Activated T-helper 9 cell treated with anti-CD3 and anti-CD28 coated beads, Interleukin-2, amount 50 U/mL, for 16 hours (primary cell): Measurements from ENCODE around the gene TMF1.

ENCODE experiments used
- DNase-seq: peaks from one replicate; pipeline ENCODE4 v3.0.0-alpha.2; 2020; ENCODE audit warnings: low read depth

TMF1 gene, protein sequence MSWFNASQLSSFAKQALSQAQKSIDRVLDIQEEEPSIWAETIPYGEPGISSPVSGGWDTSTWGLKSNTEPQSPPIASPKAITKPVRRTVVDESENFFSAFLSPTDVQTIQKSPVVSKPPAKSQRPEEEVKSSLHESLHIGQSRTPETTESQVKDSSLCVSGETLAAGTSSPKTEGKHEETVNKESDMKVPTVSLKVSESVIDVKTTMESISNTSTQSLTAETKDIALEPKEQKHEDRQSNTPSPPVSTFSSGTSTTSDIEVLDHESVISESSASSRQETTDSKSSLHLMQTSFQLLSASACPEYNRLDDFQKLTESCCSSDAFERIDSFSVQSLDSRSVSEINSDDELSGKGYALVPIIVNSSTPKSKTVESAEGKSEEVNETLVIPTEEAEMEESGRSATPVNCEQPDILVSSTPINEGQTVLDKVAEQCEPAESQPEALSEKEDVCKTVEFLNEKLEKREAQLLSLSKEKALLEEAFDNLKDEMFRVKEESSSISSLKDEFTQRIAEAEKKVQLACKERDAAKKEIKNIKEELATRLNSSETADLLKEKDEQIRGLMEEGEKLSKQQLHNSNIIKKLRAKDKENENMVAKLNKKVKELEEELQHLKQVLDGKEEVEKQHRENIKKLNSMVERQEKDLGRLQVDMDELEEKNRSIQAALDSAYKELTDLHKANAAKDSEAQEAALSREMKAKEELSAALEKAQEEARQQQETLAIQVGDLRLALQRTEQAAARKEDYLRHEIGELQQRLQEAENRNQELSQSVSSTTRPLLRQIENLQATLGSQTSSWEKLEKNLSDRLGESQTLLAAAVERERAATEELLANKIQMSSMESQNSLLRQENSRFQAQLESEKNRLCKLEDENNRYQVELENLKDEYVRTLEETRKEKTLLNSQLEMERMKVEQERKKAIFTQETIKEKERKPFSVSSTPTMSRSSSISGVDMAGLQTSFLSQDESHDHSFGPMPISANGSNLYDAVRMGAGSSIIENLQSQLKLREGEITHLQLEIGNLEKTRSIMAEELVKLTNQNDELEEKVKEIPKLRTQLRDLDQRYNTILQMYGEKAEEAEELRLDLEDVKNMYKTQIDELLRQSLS

DNA sequence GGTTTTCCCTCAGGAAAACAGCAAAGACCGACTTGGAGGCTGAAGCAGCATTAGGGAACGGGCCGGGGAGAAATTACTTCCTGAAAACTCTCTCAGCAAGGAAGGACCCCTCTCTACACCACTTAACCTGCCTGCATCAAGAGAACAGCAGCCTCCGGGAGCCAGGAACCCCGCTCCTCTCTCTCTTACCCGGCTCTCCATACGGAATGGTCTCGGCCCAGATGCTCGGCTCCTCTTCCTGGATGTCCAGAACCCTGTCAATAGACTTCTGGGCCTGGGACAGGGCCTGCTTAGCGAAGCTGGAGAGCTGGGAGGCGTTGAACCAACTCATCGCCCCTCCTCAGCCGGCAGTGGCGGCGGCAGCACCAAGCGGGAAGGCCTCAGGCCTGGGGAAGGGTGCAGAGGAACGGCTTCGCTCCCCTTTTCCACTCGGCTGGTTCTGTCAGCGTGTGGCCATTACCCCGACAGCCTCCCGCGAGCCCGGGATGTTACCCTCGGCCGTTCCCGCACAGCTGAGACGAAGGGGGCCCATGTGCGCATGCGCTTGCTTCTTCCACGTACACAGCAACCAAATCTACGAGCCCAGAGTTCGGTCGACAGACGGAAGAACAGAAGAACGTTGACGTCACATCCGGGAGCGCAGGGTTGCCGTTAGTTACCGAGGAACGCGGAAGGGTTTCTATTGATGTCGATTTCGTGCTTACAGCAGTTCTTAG lies at the start of gene TMF1:
Gene TMF1, minus strand, starts transcription at position 578 of the 716 bp plus-strand sequence. Its CDS starts 247 bp downstream, at position 331.
- peak; percentile 95 for DNase-seq

DNA sequence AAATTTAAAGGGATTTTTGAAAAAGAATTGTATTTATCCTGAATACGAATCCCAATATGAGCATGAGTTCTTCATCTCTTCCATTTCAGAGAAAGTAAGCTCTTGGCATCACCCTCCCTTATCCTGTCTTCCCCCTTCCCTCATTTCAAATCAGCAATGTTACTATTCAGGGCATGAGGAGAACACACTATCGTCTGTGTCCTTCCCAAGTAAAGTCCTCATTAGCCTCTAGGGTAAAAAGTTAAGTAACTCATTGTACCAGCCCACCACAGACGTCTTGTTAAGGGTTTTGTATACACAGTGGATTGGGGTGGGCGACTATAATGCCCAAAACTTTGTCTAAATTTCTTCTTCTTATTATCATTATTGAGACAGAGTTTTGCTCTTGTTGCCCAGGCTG lies 47.4 kb upstream of the TMF1 start:
- DNase-seq = no peak

DNA sequence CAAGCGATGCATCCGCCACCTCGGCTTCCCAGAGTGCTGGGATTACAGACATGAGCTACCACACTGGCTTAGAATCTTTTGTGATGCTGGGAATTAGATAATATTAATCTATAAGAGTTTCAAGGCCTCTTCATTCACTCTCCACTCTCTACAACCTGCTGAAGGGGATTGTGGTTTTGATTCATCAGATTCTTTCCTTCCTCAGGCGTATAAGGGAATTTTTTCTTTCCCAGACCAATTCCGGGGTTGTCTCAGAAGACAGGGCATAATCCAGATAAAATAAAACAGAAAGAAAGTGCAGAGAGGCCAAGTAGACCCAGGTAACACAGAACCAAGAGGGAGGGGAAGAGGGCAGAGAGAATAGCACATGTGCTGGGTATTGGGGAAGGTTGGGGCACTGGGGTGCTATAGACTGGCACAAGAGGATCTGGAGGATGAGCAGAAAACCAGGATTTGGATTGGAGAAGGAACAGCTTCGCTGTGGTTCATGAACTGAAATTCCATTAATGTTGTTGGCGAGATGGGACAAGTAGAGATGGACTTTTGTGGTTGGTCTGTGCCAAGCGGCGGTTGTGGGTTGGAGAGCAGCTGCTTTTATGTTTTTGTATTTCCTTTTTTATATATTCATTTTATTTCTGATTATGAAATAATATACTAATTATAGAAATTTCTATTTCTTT lies 45.4 kb upstream of the TMF1 start:
- no peak for DNase-seq

DNA sequence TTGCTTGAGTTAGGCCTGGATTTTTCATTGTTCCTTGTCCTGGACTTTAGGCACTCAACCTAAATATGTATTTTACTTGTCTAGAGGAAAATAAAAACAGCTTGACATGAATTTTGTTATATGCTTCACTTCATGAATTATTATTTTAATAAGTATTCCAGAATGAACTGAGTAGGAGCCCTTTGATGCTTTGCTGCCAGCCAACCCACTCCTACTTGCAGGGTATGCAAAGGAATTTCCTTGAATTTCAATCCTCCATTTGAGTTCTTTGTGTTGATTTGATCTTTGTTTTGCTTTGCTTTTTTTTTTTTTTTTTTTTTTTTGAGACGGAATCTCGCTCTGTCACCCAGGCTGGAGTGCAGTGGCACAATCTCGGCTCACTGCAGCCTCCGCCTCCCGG lies 44.2 kb upstream of the TMF1 start:
- DNase-seq = no peak

DNA sequence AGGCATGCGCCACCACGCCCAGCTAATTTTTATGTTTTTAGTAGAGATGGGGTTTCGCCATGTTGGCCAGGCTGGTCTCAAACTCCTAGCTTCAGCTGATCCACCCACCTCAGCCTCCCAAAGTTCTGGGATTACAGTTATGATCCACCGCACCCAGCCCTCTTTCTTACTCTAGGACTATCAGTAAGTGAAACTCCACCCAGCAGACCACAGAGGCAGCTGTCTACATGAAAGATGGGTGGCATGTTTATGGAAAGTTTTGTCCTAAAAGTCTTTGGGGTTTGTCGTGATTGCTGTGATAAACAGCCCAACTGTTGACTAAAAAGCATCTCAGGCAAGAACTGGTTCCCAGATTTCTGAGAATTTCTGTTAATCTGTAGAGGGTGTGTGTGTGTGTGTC lies 43.5 kb upstream of the TMF1 start:
- DNase-seq = no peak

DNA sequence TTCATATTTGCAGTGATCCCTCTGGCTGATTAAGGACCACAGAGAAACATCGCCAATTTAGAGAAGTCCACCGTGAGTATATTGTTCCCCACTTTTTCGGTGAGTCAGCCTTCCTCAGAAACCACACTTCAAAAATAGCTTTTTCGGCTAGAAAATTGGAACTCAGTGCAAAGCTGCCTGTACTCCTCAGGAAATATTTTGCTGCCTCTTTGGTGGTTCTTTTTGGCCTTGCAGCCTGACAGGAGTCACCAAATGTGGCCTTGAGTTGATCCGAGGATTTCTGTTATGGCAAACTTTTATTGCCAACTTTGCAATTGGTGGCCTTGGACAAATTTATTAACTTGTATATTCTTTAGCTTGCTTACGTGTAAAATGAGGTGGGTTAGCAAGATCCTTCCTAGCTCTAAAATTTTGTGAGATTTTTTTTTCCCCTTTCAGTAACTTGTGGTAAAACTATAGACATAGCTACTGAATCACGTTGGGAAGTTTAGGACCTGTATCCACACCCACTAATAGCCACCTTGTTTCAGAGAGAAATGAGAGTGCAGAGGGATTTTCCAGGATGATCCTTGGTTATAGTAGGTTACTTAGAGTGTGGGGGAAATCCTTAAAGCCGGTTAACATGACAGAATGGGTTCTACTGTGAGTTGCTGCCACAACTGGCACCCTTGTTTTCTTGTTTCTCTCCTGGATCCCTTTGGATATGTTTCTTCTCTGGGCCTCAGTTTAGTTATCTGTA lies 42.5 kb upstream of the TMF1 start:
- DNase-seq = no peak

DNA sequence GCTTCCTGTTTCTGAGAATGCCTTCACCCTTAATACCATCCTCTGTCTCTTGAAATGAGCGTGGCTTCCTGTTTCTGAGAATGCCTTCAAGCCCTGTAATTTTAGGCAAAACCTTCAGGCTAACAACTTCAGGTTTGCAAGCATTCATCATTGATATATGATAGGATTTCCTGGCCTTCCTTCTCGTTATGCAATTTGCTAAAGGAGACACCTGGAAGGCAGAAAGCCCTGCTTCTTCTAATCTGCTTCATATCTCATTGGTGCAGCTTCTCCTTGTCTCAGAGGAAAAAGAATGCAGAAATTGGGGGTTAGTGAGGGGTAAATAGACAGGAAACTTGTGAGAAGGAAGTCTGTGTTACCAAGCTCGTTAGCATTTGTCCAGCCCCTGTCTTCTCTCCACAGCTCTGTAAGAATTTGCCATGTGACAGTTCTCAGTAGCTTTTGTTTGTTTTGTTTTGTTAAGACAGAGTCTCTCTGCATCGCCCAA lies 39.9 kb upstream of the TMF1 start:
- DNase-seq = no peak

DNA sequence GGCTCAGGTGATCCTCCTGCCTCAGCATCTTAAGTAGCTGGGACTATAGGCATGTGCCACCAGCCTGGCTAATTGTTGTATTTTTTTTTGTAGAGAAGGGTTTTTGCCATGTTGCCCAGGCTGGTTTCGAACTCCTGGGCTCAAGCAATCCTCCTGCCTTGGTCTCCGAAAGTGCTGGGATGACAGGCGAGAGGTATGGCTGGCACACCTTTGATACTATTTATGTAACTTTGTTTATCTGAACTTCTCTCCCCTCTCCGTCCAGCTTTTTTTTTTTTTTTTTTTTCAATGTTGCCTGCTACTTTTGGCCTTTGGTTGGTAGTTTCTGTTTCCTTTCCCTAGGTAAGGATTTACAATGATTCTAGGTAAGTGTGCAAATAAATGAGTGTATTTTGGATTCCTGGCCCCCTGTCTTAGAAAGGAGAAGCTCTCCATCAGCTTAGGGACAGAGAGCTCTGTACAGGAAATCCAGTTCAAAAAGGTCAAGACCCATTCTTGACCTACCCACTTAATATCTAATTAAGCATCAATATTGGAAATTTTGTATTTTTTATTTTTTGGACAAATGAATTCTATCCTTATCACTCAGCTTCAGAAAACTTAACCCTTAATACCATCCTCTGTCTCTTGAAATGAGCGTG lies 39.4 kb upstream of the TMF1 start:
- no peak for DNase-seq

DNA sequence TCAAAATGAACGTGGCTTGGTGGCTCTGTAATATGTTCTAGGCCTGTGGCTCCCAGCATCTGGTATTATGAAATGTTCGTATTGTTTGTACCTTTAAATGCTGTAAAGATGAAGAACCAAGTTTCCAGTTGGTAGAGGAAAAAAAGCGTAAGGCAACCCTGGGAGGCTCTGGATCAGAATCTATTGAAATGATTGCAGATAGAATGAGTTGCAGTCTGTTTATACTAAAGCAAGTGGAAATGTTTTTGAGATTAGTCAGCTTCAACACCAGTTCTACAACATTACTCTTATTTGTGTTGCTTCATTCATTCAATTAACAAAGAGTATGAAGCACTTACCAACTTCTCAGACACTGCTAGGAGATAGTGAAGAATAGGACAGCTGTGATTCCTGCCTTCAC lies 37.9 kb upstream of the TMF1 start:
- DNase-seq = no peak

DNA sequence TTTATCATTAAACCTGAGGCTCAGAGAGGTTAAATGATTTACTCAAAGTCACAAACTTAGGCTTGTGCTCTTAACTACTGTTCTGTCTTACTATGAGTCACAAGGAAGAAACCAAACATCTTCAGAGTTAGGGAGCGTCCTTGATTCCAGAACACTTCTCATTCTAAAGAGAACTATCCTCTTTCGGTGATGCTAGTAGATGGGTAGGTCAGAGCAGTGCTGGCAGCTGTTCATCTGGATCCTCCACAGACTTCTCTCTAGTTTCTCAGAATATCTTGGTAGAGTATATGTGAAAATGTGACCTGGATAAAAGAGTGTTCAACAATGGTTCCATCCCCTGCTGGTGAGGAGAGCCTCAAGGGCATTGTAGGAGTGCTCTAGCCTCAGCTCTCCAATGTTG lies 35.9 kb upstream of the TMF1 start:
- no peak for DNase-seq

DNA sequence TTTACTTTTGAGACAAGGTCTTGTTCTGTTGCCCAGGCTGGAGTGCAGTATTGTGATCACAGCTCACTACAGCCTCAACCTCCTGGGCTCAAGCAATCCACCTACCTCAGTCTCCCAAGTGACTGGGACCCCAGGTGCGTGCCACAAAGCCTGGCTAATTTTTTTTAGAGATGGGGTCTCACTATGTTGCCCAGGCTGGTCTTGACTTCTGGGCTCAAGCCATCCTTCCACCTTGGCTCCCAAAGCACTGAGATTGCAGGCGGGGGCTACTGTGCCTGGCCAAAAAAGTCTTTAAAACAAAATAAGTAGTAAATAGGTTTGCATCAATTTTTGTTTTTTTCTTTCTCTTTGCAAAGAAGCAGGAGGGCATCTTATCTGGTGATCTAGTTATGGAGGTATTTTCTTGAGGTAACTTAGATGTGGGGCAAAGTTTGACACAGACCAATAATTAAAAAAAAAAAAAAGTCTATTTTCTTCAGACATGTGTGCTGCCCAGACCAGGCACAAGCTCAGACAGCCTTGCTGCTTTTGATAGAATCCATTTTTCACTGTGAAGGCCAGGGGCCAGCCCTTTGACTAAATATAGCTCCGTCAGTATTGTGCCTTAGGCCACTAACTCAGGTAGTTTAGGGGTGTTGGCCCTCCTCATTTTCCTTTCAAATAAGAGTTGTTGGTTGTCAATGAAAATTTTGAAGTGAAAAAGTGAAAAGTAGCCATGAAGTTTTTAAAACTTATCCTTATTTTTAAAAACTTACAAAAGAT lies 35.1 kb upstream of the TMF1 start:
- DNase-seq = no peak

DNA sequence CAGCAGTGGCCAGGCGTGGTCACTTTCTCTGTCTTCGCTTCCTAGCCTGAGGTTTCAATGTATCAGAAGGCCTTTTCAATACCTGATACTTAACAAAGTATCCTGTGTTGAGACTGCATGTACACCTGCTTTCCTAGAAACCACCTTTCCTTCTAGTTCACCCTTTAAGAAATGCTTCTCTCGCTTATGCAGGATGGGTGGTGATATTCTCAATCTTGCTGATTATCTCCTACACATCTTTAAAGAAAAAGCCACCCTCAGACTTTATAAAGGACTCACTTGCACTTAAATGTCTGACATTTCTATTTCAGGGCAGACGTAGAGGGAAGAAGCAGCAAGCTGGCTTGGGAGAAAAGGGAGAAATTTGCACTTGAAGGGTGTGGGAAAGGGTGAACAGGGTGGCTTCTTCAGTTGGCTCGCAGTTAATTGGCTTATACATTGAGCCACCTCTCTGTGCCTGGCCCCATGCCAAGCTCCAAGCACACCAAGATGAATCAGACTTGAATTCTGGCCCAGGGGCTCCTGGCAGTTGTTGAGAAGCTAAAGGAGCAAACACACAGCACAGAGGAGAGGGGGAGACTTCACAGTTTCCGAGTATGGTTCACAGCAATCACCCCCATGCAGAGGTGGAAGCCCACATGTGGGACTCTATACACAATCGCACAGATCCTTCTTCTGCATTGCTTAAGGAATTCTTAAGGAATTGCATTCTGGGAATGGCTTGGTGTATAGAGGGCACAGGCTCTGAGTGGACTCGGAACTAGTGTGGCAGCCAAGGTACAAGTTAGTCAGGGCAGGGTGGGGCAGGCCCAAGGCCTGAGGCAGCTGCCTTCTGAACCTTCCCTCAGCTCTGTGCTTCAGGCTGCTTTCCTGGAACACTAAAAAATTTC lies 33.9 kb upstream of the TMF1 start:
- peak; percentile 65 for DNase-seq

DNA sequence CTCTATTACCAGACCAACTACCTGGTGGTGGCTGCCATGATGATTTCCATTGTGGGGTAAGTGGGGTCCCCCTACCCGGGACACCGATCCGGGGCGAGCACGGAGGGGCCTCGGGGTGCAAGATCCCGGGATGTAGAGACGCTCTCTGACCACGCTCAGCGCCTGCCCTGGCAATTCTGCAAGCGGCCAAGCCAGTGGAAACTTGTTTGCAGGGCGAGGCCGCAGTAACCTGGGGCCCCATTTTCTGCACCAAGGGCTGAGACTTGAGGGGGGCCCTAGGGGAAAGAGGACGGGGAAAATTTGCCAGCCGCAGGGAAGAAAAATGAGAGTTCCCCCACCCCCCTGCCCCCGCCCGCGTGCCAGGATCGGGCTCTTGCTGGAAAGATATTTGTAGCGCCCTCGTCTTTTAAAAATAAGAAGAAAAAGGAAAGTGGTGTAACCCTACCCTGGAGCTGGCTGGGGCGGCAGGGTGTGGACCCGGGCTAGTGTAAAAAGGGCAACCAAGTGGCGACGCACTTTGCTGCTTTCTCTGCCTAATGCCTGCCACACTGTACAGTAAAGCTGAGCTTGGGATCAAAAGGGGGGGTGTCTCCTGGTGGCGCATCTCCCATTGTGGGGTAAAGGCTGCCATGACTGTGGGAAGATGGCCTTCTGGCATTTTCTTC lies 33.2 kb upstream of the TMF1 start:
- DNase-seq = no peak

DNA sequence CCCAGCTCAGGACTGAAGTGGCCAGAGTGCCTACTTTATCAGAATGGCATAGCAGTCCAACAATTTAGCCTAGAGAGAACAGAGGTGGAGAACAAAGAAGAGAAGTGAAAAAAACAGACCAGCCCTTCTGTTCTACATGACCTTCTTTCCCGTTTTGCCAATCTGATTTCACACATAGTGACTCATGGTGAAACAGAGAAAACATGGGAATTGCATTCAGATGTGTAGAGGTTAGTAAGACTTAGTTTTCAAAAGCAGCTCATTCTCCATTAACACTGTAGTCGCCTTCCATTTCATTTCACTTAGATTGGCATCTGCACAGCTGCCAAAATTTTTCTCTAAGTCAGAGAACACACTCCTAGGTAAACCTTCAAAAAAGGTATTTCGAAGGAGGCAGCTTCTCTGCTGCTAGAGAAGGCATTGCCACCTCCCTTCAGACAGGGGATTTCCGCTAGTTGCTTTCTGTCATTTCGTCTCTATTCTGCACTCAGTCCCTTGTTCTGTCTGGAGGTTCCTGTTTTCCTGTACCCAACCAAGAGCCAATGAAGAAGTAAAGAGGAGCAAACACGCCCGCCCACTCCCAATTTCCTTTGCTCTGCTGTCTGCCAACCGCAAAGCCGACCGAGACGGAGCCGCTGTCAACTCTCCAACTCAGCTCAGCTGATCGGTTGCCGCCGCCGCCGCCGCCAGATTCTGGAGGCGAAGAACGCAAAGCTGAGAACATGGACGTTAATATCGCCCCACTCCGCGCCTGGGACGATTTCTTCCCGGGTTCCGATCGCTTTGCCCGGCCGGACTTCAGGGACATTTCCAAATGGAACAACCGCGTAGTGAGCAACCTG lies 32.4 kb upstream of the TMF1 start, which contains the start of gene ARL6IP5:
Gene ARL6IP5, plus strand, starts transcription at position 612 of the 842 bp plus-strand sequence. Its CDS starts 111 bp downstream, at position 723.
- DNase-seq = peak; percentile 81

DNA sequence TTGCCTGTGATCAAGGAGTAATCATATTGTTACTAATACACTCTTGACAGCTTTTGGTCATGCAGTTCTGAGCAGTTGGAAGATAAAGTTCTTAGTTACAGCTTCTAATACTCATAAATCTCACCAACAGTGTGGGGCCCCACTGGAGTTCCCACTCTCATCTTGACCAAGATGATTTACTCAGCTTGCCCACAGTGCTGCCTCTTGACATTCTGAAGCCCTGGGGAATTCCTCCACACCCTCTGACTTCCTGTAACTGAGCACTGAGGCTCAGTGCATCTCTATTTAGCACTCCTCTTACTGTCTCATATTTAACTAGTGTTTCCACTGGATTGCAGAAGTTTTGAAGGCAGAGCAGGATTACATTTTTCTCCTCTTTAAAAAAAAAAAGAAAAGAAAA lies 30.7 kb upstream of the TMF1 start:
- DNase-seq = peak; percentile 71

DNA sequence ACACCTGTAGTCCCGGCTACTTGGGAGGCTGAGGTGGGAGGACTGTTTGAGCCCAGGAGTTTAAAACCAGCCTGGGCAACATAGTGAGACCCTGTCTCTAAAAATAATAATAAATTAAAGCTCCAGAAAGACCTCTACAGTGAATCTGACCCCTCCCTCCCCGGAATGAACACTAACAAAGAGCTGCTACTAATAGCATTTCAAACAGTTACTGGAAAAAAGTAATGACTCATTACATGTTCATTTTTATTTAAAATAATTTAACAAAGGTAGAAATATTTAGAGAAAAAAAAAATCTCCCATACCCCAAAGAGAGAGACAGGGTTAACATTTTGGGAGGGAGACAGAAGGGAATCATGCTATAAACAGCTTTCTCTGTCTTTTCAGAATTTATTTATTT lies 30.2 kb upstream of the TMF1 start:
- DNase-seq = no peak
